ENCODE results near the gene RASAL2.
"Not testable (repeated sequence)": the region's sequence is repeated elsewhere in the genome, so short reads cannot be mapped to it uniquely, and the experiment has no call there.

The RASAL2 gene

GRCh38 chr1:178354816-178355215 is 260.9 kb downstream of the RASAL2 start:
- DNase-seq, result no peak

DNA sequence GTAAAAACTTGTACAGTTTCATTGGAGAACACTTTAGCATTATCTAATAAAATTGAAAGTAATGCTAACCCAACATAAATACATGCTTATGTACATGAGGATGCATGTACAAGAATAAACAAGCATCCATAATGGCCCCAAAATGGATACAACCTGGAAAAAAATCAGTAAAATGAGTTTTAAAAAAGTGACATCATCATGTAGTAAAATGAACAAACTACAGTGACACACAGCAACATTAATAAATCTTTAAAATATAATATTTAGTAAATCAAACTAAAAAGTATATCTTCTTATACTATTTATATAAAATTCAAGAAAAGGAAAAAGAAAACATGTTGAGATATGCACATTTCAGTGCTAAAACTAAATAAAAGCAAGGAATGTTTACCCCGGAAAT is 262.4 kb downstream of the RASAL2 start:
- no peak for DNase-seq

GRCh38 chr1:178358456-178358855 is 264.6 kb downstream of the RASAL2 start:
- no peak for DNase-seq

DNA sequence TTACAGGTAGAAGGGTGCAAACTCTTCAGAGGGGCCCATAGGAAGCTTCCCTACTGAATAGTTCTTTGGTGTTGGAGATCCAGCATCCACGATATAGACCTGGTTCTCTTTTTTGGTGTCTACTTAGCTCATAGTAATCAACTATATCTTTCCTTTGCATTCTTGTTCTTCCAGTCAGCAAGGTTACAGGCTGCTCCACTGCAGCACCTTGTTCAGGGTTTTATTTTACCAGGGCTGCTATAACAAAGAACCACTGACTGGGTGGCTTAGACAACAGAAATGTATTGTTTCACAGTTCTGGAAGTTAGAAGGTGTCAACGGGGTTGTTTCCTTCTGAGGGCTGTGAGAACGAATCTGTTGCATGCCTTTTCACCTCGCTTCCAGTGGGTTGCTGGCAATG is 266.5 kb downstream of the RASAL2 start:
- no peak for DNase-seq

GRCh38 chr1:178361847-178362246 is 267.9 kb downstream of the RASAL2 start:
- DNase-seq, result no peak

DNA sequence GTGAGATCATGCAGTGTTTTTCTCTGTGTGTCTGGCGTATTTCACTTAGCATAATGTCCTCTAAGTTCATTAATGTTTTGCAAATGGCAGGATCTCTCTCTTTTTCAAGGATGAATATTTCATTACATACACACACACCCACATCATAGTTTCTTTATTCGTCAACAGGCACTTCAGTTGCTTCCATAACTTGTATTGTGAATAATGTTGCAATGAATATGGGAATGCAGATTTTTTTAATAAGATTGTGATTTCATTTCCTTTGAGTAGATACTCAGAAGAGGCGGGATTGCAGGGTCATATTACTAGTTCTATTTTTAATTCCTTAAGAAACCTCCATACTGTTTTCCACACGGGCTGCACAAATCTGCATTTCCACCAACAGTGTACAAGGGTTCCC is 268.8 kb downstream of the RASAL2 start:
- no peak for DNase-seq

DNA sequence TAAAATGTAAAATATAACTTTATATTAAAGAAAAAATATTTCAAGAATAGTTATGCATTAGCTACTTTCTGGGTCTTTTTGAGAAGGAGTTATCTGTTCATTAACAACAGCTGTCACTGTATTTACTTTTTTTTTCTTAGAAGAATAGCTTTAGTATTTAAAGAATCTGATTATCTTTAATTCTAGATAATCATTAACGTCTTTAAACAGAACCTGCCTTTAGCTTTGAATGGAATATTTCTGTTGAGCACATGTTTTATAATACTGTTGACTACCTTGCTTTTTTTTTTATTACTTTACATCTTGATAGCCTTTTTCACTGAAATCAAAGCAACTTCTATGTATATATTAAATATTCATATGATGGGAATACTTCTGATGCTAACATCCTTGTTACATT is 270.9 kb downstream of the RASAL2 start:
- DNase-seq, result no peak

DNA sequence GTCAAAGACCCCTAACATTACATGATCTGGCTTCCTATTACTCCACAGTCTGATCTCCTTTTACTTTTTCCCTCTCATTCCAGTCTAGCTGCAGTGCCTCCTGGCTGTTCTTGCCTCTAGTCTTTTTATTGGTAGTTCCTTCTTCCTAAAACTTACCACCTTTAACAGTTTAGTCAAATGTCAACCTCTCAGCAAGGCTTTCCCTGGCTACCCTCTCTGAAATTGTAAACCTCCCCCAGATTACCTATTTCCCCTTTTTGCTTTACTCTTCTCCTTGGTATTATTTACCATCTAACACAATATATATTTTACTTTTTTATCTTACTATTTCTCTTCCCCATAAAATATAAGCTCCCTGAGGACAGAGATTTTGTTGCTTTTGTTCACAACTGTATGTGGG is 273.2 kb downstream of the RASAL2 start:
- DNase-seq, result no peak

- no peak for DNase-seq
Measured at GRCh38 chr1:178368208-178368607, 274.3 kb downstream of the RASAL2 start.

GRCh38 chr1:178371235-178371634 is 277.3 kb downstream of the RASAL2 start:
- DNase-seq, result no peak

GRCh38 chr1:178371933-178372388 is 278.1 kb downstream of the RASAL2 start:
- no peak for DNase-seq

GRCh38 chr1:178374016-178374415 is 280.1 kb downstream of the RASAL2 start:
- DNase-seq, result no peak

GRCh38 chr1:178376008-178376407 is 282.1 kb downstream of the RASAL2 start:
- DNase-seq, result no peak

DNA sequence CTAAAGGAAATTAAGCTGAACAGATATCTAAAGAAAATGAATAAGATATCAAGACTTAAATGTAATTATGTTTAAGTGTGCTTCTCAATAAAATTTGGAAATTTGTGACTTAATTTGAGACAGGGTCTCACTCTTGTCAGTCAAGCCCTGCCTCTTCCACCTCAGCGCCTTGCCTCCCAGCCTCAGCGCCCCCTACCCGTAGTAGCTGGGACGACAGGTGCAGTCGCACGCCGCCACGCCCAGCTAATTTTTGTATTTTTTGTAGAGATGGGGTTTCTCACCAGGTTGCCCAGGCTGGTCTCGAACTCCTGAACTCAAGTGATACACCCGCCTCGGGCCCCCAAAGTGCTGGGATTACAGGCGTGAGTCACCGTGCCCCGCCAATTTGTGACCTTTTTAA is 285.9 kb downstream of the RASAL2 start:
- no peak for DNase-seq

- DNase-seq, result no peak
Measured at GRCh38 chr1:178382372-178382771, 288.5 kb downstream of the RASAL2 start.

DNA sequence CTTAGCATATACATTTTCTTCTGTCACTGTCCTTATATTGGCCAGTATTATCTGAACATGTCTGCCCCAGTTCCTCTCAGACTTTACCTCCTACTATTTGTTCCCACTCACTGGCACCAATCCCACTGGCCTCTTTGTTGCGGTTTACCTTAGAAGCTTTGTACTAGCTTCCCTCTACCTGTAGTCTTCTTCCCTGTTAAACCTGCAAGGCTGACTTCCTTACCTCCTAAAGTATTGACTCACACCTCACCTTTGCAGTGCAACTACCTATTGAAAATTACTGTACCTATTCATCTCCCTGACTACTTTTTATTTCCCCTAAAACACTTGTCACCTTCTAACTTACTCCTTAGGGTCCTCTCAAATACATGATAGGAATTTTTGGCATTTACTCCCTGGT is 291.8 kb downstream of the RASAL2 start:
- no peak for DNase-seq

- no peak for DNase-seq
Measured at GRCh38 chr1:178388418-178389145, 294.7 kb downstream of the RASAL2 start.

- no peak for DNase-seq
Measured at GRCh38 chr1:178389441-178389840, 295.5 kb downstream of the RASAL2 start.

- DNase-seq, result not testable (repeated sequence)
Measured at GRCh38 chr1:178390280-178390679, 296.4 kb downstream of the RASAL2 start.

DNA sequence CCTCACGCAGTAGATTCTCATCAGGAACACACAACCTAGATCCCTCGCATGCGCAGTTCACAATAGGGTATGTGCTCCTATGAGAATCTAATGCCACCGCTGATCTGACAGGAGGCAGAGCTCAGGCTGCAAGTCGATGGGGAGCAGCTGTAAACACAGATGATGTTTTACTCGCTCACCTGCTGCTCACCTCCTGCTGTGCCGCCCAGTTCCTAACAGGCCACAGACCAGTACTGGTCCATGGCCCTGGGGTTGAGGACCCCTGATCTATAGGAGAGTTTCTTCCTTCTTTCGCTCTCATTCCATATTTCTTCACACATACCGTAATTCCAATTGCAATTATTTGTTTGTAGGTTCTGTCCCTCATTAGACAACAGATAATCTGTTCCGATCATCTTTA is 299.5 kb downstream of the RASAL2 start:
- no peak for DNase-seq

- DNase-seq, result no peak
Measured at GRCh38 chr1:178396789-178397188, 302.9 kb downstream of the RASAL2 start.

GRCh38 chr1:178397678-178398077 is 303.8 kb downstream of the RASAL2 start:
- DNase-seq, result no peak

DNA sequence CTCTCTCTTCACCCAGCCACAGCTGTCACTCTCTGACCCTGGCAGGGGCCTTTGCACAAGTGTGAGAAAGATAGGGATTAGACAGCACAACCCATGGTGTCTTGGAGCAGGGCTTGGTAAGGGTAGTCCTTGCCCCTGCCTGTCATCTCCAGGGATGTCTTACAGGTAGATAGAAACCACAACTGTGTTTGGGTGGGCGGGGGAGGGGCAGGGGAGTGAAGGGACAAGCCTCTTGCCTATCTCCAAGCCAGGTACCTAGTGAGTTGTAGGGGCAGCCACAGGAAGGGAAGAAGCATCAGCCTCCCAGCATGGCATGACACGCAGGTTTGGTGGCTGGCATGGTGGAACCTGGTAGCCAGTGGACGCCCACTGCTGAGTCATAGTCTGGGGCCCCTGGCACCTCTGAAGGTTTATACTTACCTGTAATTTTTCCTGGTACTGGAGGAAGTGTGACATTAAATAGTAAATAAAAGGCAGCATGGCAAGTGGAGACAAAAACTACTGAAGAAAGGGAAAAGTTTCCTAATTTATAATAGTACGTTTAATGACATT is 305.3 kb downstream of the RASAL2 start:
- DNase-seq, result no peak

GRCh38 chr1:178405137-178405536 is 311.2 kb downstream of the RASAL2 start:
- DNase-seq, result no peak

GRCh38 chr1:178407215-178407614 is 313.3 kb downstream of the RASAL2 start:
- no peak for DNase-seq

Data from activated CD4-positive, alpha-beta T cell treated with anti-CD3 and anti-CD28 coated beads, Interleukin-2, amount 50 U/mL, for 48 hours (primary cell).